Stimulated activated CD4-positive, alpha-beta T cell treated with anti-CD3 and anti-CD28 coated beads, Interleukin-2, amount 100 ng/mL, for 4 hours (primary cell): Measurements from ENCODE around the gene GLT8D1.
"Not testable (repeated sequence)": the region's sequence is repeated elsewhere in the genome, so short reads cannot be mapped to it uniquely, and the experiment has no call there.

Experiments used
- DNase-seq: peaks from one replicate; pipeline ENCODE4 v3.0.0-alpha.2; 2020; ENCODE audit warnings: low read depth

Gene GLT8D1

GRCh38 chr3:52705688-52706686 is at the start of gene GLT8D1, which contains the start of gene SPCS1:
TSS of gene GLT8D1 (minus strand) at chr3:52705791. CDS start at chr3:52700460, 5,331 bp downstream.
TSS of gene SPCS1 (plus strand) at chr3:52706106. CDS start at chr3:52706247, 141 bp downstream.
- DNase-seq, result peak; percentile 78

- no peak for DNase-seq
Measured at GRCh38 chr3:52754373-52754772, 48.8 kb upstream of the GLT8D1 start.

GRCh38 chr3:52752045-52752660 is 46.6 kb upstream of the GLT8D1 start:
- DNase-seq, result no peak

GRCh38 chr3:52743721-52744120 is 38.1 kb upstream of the GLT8D1 start:
- DNase-seq, result no peak

- no peak for DNase-seq
Measured at GRCh38 chr3:52743152-52743551, 37.6 kb upstream of the GLT8D1 start.

- DNase-seq, result no peak
Measured at GRCh38 chr3:52742418-52743041, 36.9 kb upstream of the GLT8D1 start.

- DNase-seq, result no peak
Measured at GRCh38 chr3:52739730-52740129, 34.1 kb upstream of the GLT8D1 start.

GRCh38 chr3:52733256-52733891 is 27.8 kb upstream of the GLT8D1 start:
- no peak for DNase-seq

- no peak for DNase-seq
Measured at GRCh38 chr3:52731590-52731989, 26.0 kb upstream of the GLT8D1 start.

GRCh38 chr3:52730681-52731080 is 25.1 kb upstream of the GLT8D1 start:
- DNase-seq, result no peak

- DNase-seq, result not testable (repeated sequence)
Measured at GRCh38 chr3:52728753-52729152, 23.2 kb upstream of the GLT8D1 start.

- no peak for DNase-seq
Measured at GRCh38 chr3:52724511-52724910, 18.9 kb upstream of the GLT8D1 start.

- DNase-seq, result no peak
Measured at GRCh38 chr3:52723935-52724334, 18.3 kb upstream of the GLT8D1 start.

GRCh38 chr3:52722491-52722890 is 16.9 kb upstream of the GLT8D1 start:
- DNase-seq, result no peak

GRCh38 chr3:52721730-52722008 is 16.1 kb upstream of the GLT8D1 start:
- DNase-seq, result no peak

- no peak for DNase-seq
Measured at GRCh38 chr3:52721002-52721729, 15.6 kb upstream of the GLT8D1 start.

GRCh38 chr3:52719618-52720017 is 14.0 kb upstream of the GLT8D1 start:
- no peak for DNase-seq

- DNase-seq, result no peak
Measured at GRCh38 chr3:52715714-52716305, 10.2 kb upstream of the GLT8D1 start.

GRCh38 chr3:52714335-52715302 is 9.0 kb upstream of the GLT8D1 start:
- no peak for DNase-seq
